ENCODE results near the gene SSBP4. TPM values are rescaled to one million over a fixed set of nuclear protein-coding genes. Genes with fewer than 3 reads are reported as not detected.

The SSBP4 gene
- total RNA-seq, 1 experiment from 2014 or later, result 51.2 TPM

DNA sequence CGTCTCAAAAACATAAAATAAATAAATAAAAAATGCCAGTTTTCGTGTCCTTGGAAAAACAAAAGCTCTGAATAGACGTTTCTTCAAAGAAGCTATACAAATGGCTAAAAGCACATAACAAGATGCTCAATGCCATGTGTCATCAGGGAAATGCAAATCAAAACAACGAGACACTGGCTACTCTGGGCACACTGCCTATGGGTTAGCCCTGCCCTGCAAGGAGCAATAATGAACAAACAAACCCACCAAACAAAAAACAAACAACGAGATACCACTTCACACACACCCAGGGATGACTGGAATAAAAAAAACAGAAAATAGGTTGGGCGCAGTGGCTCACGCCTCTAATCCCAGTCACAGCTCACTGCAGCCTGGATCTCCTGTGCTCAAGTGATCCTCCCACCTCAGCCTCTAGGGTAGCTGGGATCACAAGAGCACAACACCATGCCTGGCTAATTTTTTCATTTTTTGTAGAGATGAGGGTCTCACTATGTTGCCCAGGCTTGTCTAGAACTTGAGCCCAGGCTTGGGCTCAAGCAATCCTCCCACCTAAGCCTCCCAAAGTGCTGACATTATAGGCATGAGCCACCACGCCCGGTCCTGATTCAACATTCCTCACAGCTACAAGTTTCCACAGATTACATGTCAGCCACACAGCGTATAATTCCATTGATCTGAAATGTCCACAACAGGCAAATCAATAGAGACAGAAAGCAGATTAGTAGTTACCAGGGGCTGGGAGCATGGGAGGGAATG, 34.2 kb downstream of the SSBP4 start (continued):
- TF ChIP-seq, protein P1, sequence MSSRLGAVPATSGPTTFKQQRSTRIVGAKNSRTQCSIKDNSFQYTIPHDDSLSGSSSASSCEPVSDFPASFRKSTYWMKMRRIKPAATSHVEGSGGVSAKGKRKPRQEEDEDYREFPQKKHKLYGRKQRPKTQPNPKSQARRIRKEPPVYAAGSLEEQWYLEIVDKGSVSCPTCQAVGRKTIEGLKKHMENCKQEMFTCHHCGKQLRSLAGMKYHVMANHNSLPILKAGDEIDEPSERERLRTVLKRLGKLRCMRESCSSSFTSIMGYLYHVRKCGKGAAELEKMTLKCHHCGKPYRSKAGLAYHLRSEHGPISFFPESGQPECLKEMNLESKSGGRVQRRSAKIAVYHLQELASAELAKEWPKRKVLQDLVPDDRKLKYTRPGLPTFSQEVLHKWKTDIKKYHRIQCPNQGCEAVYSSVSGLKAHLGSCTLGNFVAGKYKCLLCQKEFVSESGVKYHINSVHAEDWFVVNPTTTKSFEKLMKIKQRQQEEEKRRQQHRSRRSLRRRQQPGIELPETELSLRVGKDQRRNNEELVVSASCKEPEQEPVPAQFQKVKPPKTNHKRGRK (CRISPR knock-in tag; IDR thresholded peaks at IDR 0.05; ENCODE audit: borderline replicate concordance), result no peak
- no peak for TF ChIP-seq ZNF138 (CRISPR knock-in tag; conservative IDR thresholded peaks at IDR 0.05)
- TF ChIP-seq ZNF317 (CRISPR knock-in tag; IDR thresholded peaks at IDR 0.05; ENCODE audit: borderline replicate concordance, low read depth), result no peak
- TF ChIP-seq, protein P2, sequence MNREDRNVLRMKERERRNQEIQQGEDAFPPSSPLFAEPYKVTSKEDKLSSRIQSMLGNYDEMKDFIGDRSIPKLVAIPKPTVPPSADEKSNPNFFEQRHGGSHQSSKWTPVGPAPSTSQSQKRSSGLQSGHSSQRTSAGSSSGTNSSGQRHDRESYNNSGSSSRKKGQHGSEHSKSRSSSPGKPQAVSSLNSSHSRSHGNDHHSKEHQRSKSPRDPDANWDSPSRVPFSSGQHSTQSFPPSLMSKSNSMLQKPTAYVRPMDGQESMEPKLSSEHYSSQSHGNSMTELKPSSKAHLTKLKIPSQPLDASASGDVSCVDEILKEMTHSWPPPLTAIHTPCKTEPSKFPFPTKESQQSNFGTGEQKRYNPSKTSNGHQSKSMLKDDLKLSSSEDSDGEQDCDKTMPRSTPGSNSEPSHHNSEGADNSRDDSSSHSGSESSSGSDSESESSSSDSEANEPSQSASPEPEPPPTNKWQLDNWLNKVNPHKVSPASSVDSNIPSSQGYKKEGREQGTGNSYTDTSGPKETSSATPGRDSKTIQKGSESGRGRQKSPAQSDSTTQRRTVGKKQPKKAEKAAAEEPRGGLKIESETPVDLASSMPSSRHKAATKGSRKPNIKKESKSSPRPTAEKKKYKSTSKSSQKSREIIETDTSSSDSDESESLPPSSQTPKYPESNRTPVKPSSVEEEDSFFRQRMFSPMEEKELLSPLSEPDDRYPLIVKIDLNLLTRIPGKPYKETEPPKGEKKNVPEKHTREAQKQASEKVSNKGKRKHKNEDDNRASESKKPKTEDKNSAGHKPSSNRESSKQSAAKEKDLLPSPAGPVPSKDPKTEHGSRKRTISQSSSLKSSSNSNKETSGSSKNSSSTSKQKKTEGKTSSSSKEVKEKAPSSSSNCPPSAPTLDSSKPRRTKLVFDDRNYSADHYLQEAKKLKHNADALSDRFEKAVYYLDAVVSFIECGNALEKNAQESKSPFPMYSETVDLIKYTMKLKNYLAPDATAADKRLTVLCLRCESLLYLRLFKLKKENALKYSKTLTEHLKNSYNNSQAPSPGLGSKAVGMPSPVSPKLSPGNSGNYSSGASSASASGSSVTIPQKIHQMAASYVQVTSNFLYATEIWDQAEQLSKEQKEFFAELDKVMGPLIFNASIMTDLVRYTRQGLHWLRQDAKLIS (CRISPR knock-in tag; IDR thresholded peaks at IDR 0.05; ENCODE audit: borderline replicate concordance), result no peak
- TF ChIP-seq, protein P3, sequence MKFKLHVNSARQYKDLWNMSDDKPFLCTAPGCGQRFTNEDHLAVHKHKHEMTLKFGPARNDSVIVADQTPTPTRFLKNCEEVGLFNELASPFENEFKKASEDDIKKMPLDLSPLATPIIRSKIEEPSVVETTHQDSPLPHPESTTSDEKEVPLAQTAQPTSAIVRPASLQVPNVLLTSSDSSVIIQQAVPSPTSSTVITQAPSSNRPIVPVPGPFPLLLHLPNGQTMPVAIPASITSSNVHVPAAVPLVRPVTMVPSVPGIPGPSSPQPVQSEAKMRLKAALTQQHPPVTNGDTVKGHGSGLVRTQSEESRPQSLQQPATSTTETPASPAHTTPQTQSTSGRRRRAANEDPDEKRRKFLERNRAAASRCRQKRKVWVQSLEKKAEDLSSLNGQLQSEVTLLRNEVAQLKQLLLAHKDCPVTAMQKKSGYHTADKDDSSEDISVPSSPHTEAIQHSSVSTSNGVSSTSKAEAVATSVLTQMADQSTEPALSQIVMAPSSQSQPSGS (CRISPR knock-in tag; IDR thresholded peaks at IDR 0.05; ENCODE audit: borderline replicate concordance, low read depth), result no peak
- TF ChIP-seq FOXK1 (CRISPR knock-in tag; IDR thresholded peaks at IDR 0.05), result no peak
- no peak for TF ChIP-seq CTCF (IDR thresholded peaks at IDR 0.05)
- TF ChIP-seq ZMAT4 (CRISPR knock-in tag; IDR thresholded peaks at IDR 0.05), result no peak
- TF ChIP-seq ATF6 (CRISPR knock-in tag; IDR thresholded peaks at IDR 0.05), result no peak

- no peak for DNase-seq (ENCODE audit: low spot score)
- no peak for ATAC-seq
- Mint-ChIP-seq H3K4me1 (peaks cover 3% of the 10 kb centered on the region; the same call in 1 of the 2 replicates), H3K9me3 (no peaks in the 10 kb centered on the region), H3K4me3 (no peak overlapping the region), H3K27me3 (ENCODE audit: low read depth) (no peaks in the 10 kb centered on the region), H3K36me3 (peaks cover 8% of the 10 kb centered on the region), H3K27ac (no peak overlapping the region; the same call in 1 of the 2 replicates)
- TF ChIP-seq RORB (CRISPR knock-in tag; IDR thresholded peaks at IDR 0.05), result no peak
- TF ChIP-seq USF1 (CRISPR knock-in tag; IDR thresholded peaks at IDR 0.05), result no peak
- TF ChIP-seq MXD4 (CRISPR knock-in tag; IDR thresholded peaks at IDR 0.05; ENCODE audit: borderline replicate concordance), result no peak
- no peak for TF ChIP-seq FOXJ3 (CRISPR knock-in tag; IDR thresholded peaks at IDR 0.05; ENCODE audit: borderline replicate concordance)
- ChIA-PET POLR2A (interaction anchor here (0.7 kb wide), 1 partner anchor 14 kb away, joined by 7 read pairs; no protein-coding TSS in a partner anchor), CTCF (no interaction called here)
Observed at GRCh38 chr19:18456279-18456678, 37.1 kb downstream of the SSBP4 start.

Data from WTC11 (cell line).